Measurements from ENCODE around the gene CSRNP3.

DNA sequence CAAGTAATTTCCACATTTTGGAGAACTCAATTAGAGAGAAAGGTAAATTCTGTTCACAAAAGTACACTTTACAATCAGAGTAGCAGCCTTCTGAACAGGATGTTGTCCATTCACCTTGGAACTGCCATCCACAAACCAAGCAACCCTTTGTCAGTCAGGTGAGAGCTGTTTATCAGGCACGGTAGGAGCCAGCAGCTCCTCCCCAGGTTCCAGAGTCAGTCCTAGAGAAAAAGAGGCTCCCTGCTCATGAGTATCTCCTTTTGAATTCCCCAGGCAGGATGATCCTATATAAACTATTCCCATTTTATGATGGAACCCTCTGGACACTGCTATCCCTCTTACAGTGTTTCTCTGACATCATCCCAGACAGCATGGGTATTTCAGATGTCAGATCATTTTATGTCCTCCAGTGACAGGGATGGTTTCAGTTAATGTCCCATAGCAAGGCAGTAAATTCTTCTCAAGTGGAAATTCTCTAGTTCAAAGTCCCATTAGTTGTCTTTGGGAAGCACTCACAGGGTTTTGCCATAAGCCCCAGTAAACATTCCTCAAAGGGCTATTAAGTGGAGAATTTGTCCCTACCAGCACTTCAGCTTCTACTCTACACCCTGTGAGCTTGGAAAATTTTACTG lies 34.5 kb upstream of the CSRNP3 start:
- TF ChIP-seq POLR2A (IDR thresholded peaks at IDR 0.05) = no peak
- TF ChIP-seq, protein P1, sequence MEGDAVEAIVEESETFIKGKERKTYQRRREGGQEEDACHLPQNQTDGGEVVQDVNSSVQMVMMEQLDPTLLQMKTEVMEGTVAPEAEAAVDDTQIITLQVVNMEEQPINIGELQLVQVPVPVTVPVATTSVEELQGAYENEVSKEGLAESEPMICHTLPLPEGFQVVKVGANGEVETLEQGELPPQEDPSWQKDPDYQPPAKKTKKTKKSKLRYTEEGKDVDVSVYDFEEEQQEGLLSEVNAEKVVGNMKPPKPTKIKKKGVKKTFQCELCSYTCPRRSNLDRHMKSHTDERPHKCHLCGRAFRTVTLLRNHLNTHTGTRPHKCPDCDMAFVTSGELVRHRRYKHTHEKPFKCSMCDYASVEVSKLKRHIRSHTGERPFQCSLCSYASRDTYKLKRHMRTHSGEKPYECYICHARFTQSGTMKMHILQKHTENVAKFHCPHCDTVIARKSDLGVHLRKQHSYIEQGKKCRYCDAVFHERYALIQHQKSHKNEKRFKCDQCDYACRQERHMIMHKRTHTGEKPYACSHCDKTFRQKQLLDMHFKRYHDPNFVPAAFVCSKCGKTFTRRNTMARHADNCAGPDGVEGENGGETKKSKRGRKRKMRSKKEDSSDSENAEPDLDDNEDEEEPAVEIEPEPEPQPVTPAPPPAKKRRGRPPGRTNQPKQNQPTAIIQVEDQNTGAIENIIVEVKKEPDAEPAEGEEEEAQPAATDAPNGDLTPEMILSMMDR (IDR thresholded peaks at IDR 0.05) = no peak
